ENCODE results near the gene DHRS12.

DHRS12 gene

GRCh38 chr13:51733374-51734298, 70.3 kb downstream of the DHRS12 start:
- no peaks in the 10 kb centered on the region for H3K79me2 ChIP-seq (ENCODE audit: insufficient read depth, low read length)
- no peak overlapping the region for H3K27ac ChIP-seq (ENCODE audit: low read depth, low read length, poor library complexity, severe bottlenecking)
- no peaks in the 10 kb centered on the region for H3K27me3 ChIP-seq (ENCODE audit: insufficient read depth, low read length)
- H2AFZ ChIP-seq (ENCODE audit: low read length), result no peak overlapping the region
- H3K4me2 ChIP-seq (ENCODE audit: low read length), result no peak overlapping the region
- H3K4me3 ChIP-seq (ENCODE audit: low read depth, low read length, poor library complexity, severe bottlenecking), result no peak overlapping the region
- no peak overlapping the region for H3K9ac ChIP-seq (ENCODE audit: low read length)
- no peak for TF ChIP-seq CTCF (IDR thresholded peaks at IDR 0.05; ENCODE audit: low read length)
- no peak for TF ChIP-seq EZH2 (IDR thresholded peaks at IDR 0.05; ENCODE audit: borderline replicate concordance, low read length)
- H3F3A ChIP-seq (ENCODE audit: insufficient read depth, low read length), result no peaks in the 10 kb centered on the region
- no peaks in the 10 kb centered on the region for H3K9me2 ChIP-seq (ENCODE audit: low read depth, low read length)
- H4K20me1 ChIP-seq (ENCODE audit: insufficient read depth, low read length), result no peaks in the 10 kb centered on the region
- H3K9me3 ChIP-seq (ENCODE audit: low read length), result no peaks in the 10 kb centered on the region
- no peaks in the 10 kb centered on the region for H3K36me3 ChIP-seq (ENCODE audit: insufficient read depth, low read length)
- H3K4me1 ChIP-seq (ENCODE audit: insufficient read depth, low read length, severe bottlenecking), result no peaks in the 10 kb centered on the region

DNA sequence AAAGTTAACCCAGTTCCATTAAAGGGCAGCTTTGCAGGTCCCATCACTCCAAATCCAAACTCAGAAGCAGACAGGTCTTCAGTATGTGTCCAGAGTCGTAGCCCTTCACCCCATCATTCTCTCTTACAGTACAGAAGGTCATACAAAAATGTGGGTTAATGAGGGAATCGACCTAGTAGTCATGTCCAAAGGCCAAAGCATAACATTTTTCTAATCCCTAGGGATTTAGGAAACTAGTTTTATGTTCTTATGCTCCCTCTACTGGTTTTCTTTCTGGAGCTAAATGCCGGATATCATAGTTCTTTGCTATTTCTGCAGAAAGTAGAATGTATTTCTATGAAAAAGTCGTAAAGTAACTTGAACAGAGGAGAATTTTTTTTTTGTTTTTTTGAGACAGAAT, 72.2 kb downstream of the DHRS12 start:
- no peaks in the 10 kb centered on the region for H3K36me3 ChIP-seq (ENCODE audit: insufficient read depth, low read length)
- H3K27ac ChIP-seq (ENCODE audit: low read depth, low read length, poor library complexity, severe bottlenecking), result no peak overlapping the region
- no peak overlapping the region for H2AFZ ChIP-seq (ENCODE audit: low read length)
- no peak overlapping the region for H3K4me3 ChIP-seq (ENCODE audit: low read depth, low read length, poor library complexity, severe bottlenecking)
- H3K9ac ChIP-seq (ENCODE audit: low read length), result no peak overlapping the region
- TF ChIP-seq CTCF (IDR thresholded peaks at IDR 0.05; ENCODE audit: low read length), result no peak
- no peaks in the 10 kb centered on the region for H4K20me1 ChIP-seq (ENCODE audit: insufficient read depth, low read length)
- H3F3A ChIP-seq (ENCODE audit: insufficient read depth, low read length), result no peaks in the 10 kb centered on the region
- no peaks in the 10 kb centered on the region for H3K4me1 ChIP-seq (ENCODE audit: insufficient read depth, low read length, severe bottlenecking)
- no peaks in the 10 kb centered on the region for H3K9me2 ChIP-seq (ENCODE audit: low read depth, low read length)
- H3K79me2 ChIP-seq (ENCODE audit: insufficient read depth, low read length), result no peaks in the 10 kb centered on the region
- no peaks in the 10 kb centered on the region for H3K27me3 ChIP-seq (ENCODE audit: insufficient read depth, low read length)
- no peaks in the 10 kb centered on the region for H3K9me3 ChIP-seq (ENCODE audit: low read length)
- no peak overlapping the region for H3K4me2 ChIP-seq (ENCODE audit: low read length)

GRCh38 chr13:51730927-51731326, 73.0 kb downstream of the DHRS12 start:
- Histone ChIP-seq H3K79me2 (ENCODE audit: insufficient read depth, low read length) (no peaks in the 10 kb centered on the region), H3K9ac (ENCODE audit: low read length) (no peak overlapping the region), H4K20me1 (ENCODE audit: insufficient read depth, low read length) (no peaks in the 10 kb centered on the region), H3K36me3 (ENCODE audit: insufficient read depth, low read length) (no peaks in the 10 kb centered on the region), H3K4me1 (ENCODE audit: insufficient read depth, low read length, severe bottlenecking) (no peaks in the 10 kb centered on the region), H3K27me3 (ENCODE audit: insufficient read depth, low read length) (no peaks in the 10 kb centered on the region), H3K9me2 (ENCODE audit: low read depth, low read length) (no peaks in the 10 kb centered on the region), H3K9me3 (ENCODE audit: low read length) (no peaks in the 10 kb centered on the region), H3K4me3 (ENCODE audit: low read depth, low read length, poor library complexity, severe bottlenecking) (no peak overlapping the region), H2AFZ (ENCODE audit: low read length) (no peak overlapping the region), H3K27ac (ENCODE audit: low read depth, low read length, poor library complexity, severe bottlenecking) (no peak overlapping the region), H3K4me2 (ENCODE audit: low read length) (no peak overlapping the region), H3F3A (ENCODE audit: insufficient read depth, low read length) (no peaks in the 10 kb centered on the region)
- TF ChIP-seq CTCF (IDR thresholded peaks at IDR 0.05; ENCODE audit: low read length), result no peak
- no peak for TF ChIP-seq EZH2 (IDR thresholded peaks at IDR 0.05; ENCODE audit: borderline replicate concordance, low read length)

Data from OCI-LY1 (cell line).